Occipital lobe (tissue), 3 donors: Measurements from ENCODE around the gene NKX2-4. TPM values are rescaled to one million over a fixed set of nuclear protein-coding genes. Genes with fewer than 3 reads are reported as not detected.

Experiments
- DNase-seq: peaks from one replicate; lab custom pipeline; 2025; lab: John Stamatoyannopoulos, UW
- small RNA-seq: library from RNA; depleted of rRNA; stranded (forward); fragments of <200 nt; gene quantifications from one replicate; pipeline ENCODE3, GENCODE V24; 2014
- total RNA-seq: library from RNA; depleted of rRNA; stranded (reverse); fragments of >200 nt; gene quantifications from one replicate; pipeline ENCODE4 v1.2.3, GENCODE V29; 2014

The NKX2-4 gene
- total RNA-seq, 1 donor from 2014 or later: not detected

DNA sequence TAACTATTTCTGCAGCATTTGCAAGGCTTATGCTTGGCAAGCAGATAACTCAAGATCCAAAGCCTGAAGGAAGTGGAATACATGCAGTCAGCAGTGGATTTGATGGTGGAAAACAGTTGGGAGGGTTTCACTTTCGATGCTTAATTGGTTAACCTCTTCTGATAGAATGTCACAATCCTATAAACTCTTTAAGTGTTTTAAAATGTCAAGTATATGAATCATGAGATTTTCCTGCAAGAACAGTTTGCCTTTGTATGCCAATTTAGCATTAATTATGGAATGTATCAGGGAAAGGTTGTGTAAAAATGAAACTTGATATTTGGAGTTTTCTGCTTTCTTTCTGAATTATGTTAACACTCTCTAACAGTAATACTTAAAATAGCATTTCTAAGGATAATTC is 36.6 kb downstream of the NKX2-4 start:
- no peak for DNase-seq

DNA sequence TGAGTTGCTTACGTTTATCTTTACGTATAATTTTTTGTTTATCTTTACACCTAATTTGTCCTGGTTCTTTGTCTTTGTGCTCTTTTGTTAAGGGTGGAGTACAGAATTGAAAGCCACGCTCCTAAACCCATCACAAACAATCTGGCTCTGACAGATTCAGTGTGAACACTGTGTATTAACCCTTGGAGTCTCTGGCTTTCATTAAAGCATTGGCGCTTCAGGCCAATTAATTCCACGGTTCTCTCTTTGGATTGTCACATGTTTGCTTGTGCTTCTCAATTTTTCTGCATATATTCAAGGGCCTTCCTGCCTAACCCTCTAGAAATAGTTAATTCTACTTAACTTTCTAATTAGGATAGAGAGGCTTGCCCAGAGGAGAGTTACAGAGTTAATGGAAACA is 38.6 kb downstream of the NKX2-4 start:
- DNase-seq: no peak

DNA sequence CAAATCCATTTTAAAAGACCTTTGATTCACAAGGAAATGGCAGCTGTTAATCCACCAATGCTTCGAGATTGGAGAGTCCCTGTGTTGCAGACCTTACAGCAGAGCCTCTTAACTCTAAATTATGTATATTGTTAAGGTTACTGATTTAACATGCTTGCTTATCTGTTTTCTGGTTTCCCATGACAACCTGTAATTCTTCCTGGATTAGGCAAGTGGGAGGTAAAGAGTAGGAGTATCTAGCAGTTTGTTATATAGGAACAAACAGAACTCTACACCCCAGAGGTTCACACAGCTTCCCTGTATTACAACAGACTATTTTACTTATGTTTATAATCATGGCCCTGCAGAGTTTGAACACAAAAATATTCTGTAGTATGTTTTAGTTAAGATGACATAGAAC is 39.5 kb downstream of the NKX2-4 start:
- no peak for DNase-seq

DNA sequence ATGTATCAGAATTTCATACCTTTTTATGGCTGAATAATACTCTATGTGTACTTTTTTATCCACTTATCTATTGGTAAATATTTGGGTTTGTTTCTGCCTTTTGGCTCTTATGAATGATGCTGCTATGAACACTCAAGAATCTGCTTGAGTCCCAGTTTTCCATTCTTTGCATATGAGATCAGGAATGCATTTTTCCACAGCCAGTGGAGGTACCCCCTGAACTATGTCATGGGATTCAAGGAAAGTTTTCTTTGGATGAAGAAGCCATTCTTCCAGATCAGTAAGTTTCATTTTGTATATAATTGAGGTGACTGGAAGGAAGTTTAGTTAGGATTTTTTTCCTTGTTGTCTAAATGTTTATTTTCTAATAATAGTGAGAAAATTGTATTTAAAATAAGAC is 40.9 kb downstream of the NKX2-4 start:
- DNase-seq: no peak

DNA sequence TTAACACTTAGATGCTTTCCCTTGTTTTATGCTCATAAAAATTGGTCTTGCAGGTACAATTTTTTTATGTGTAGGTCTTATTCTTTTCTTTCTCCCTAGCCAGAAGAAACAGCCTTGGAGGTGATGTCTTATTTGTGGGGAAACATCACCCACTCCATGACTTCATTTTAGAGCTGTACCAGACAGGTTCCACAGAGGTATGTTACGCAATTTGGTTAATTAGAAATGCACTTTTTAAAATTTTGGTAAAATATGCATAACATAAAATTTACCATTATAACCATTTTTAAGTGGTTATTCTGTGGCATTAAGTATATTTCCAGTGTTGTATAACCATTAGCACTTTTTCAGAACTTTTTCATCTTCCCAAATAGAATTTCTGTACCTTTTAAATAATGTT is 41.3 kb downstream of the NKX2-4 start:
- DNase-seq: no peak

DNA sequence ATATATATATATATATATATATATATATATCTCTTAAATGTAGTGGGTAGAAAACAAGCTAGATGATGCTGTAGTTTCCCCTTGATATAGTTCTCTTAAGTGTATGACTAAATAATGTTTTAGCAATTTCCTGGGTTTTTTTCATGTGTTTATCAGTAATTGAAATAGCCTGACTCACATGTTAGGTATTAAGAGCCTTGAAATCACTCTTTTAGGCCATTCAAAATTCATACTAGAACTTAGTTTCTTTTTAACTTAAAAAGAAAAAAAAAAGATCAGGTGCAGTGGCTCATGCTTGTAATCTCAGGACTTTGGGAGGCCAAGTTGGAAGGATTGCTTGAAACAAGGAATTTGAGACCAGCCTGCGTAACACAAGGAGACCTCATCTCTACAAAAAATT is 44.1 kb downstream of the NKX2-4 start:
- no peak for DNase-seq

DNA sequence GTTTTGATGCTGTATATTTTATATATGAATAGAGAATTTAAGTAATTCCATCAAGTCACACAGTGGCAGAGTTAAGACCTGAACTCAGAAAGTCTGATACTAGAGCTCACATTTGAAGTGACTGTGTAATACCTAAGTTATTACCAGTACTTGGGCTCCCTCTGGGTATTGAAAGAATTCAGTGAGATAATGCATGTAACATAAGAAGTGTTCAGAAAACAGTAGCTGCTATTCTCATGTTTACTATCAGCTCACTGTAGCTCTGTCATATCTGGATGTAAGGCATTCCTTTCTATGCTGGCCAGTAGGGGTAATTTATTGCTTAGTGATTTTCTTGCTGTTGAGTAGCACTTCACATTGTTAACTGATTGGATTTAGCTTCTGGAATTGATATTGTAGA is 44.6 kb downstream of the NKX2-4 start:
- DNase-seq: no peak

Small RNA genes within 50 kb of the gene (small RNA-seq; reads per million reads assigned to genes)
- not detected for gene RN7SKP140

Other genes starting within 250 kb of the NKX2-4 start
- gene XRN2, start 94.2 kb downstream of the NKX2-4 start, total RNA-seq: 98.6 TPM
- gene NKX2-2, start 116.5 kb upstream of the NKX2-4 start, total RNA-seq: 0.31 TPM